Hepatocyte (in vitro differentiated cells): Measurements from ENCODE around the gene KRTAP2-4. TPM values are rescaled to one million over a fixed set of nuclear protein-coding genes. Genes with fewer than 3 reads are reported as not detected.
"Not testable (repeated sequence)": the region's sequence is repeated elsewhere in the genome, so short reads cannot be mapped to it uniquely, and the experiment has no call there.

ENCODE experiments used
- DNase-seq: peaks from one replicate; pipeline ENCODE4 v3.0.0-alpha.2; 2016; ENCODE audit warnings: low spot score
- H2AFZ ChIP-seq: fragments of 200-600 bp; sonication (generic); 2 replicates; pipeline ENCODE4 v1.6.0; 2016; ENCODE audit warnings: antibody characterized with exemption, mild to moderate bottlenecking
- H3K27ac ChIP-seq: fragments of 200-600 bp; sonication (generic); 2 replicates; pipeline ENCODE4 v1.5.1; 2016; ENCODE audit warnings: mild to moderate bottlenecking
- H3K27me3 ChIP-seq: fragments of 200-600 bp; sonication (generic); 2 replicates; pipeline ENCODE4 v1.6.1; 2016
- H3K36me3 ChIP-seq: fragments of 200-600 bp; sonication (generic); replicated peaks from 2 replicates; pipeline ENCODE4 v1.5.1; 2016; ENCODE audit warnings: low read depth; ENCODE audit not compliant: insufficient read depth
- H3K4me1 ChIP-seq: fragments of 200-600 bp; sonication (generic); 2 replicates; pipeline ENCODE4 v1.5.1; 2016; ENCODE audit warnings: mild to moderate bottlenecking, moderate library complexity; ENCODE audit not compliant: insufficient read depth
- H3K4me2 ChIP-seq: fragments of 200-600 bp; sonication (generic); 2 replicates; pipeline ENCODE4 v1.6.0; 2016
- H3K4me3 ChIP-seq: fragments of 200-600 bp; sonication (generic); 2 replicates; pipeline ENCODE4 v1.5.1; 2016; ENCODE audit warnings: mild to moderate bottlenecking
- H3K79me2 ChIP-seq: fragments of 200-600 bp; sonication (generic); 2 replicates; pipeline ENCODE4 v1.6.0; 2017; ENCODE audit warnings: mild to moderate bottlenecking
- H3K9me2 ChIP-seq: fragments of 200-600 bp; sonication (generic); replicated peaks from 2 replicates; pipeline ENCODE4 v1.6.0; 2017; ENCODE audit warnings: mild to moderate bottlenecking; ENCODE audit not compliant: insufficient read depth
- H3K9me3 ChIP-seq: fragments of 200-600 bp; sonication (generic); 2 replicates; pipeline ENCODE4 v1.5.1; 2016; ENCODE audit warnings: low read depth, mild to moderate bottlenecking
- H4K20me1 ChIP-seq: fragments of 200-600 bp; sonication (generic); 2 replicates; pipeline ENCODE4 v1.6.0; 2016; ENCODE audit warnings: mild to moderate bottlenecking; ENCODE audit not compliant: insufficient read depth, poor library complexity, severe bottlenecking
- EZH2 ChIP-seq: fragments of 200-600 bp; sonication (generic); IDR thresholded peaks from 2 replicates; pipeline ENCODE4 v1.6.1; 2016; ENCODE audit warnings: antibody characterized with exemption, mild to moderate bottlenecking, borderline replicate concordance
- EZH2phosphoT487 ChIP-seq: fragments of 200-600 bp; sonication (generic); IDR thresholded peaks from one replicate; pipeline ENCODE4 v1.6.1; 2018; ENCODE audit warnings: antibody characterized with exemption, mild to moderate bottlenecking, low read depth, moderate library complexity; ENCODE audit not compliant: unreplicated experiment, severe bottlenecking
- WGBS: methylation state at CpG from one replicate; pipeline ENCODE4 v1.1.6; 2016; ENCODE audit warnings: low lambda C conversion rate; ENCODE audit errors: missing lambda C conversion rate; 5-methylcytosine and 5-hydroxymethylcytosine counted together
- polyA plus RNA-seq: library from polyadenylated mRNA; unstranded; fragments of >200 nt; fragmentation: Nextera tagmentation; extraction: Ambion mirVana; gene quantifications from 2 replicates; pipeline ENCODE4 v1.2.1, GENCODE V29; 2016
- total RNA-seq: library from RNA; depleted of rRNA; stranded (reverse); fragments of >200 nt; gene quantifications from 2 replicates; pipeline ENCODE4 v1.2.3, GENCODE V29; 2014
- TF ChIP-seq, protein P1 (sequence below): fragments of 200-600 bp; sonication (generic); IDR thresholded peaks from 2 replicates; pipeline ENCODE4 v1.5.1; 2016; ENCODE audit warnings: antibody characterized with exemption, mild to moderate bottlenecking; ENCODE audit not compliant: poor library complexity

The KRTAP2-4 gene
- total and polyA plus RNA-seq, 2 experiments from 2014 or later: not detected

DNA sequence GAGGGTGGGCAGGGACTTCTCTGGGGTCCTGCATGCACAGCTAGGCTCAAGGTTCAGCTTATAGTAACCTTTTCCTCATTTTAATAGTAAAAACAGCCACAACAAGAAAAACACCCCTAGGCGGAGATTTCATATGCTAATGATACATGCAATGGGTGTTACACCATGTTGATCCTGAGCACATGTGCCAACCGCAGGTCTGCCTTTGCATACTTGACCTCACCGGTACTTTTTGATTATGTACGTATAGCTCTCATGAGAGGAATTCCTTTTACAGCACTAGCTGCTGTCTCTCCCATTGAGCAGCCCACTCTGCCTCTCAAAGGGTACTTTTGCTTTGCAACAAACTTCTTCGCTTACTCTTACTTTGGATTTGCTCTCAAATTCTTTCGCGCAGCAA, 30.4 kb upstream of the KRTAP2-4 start:
- WGBS: 92% methylated on average over 7 of the region's 7 CpGs
- Histone ChIP-seq H4K20me1 (no peaks in the 10 kb centered on the region), H3K4me2 (no peak overlapping the region), H3K9me3 (no peaks in the 10 kb centered on the region), H2AFZ (no peak overlapping the region), H3K36me3 (no peaks in the 10 kb centered on the region), H3K79me2 (no peaks in the 10 kb centered on the region), H3K4me3 (no peak overlapping the region), H3K4me1 (no peaks in the 10 kb centered on the region), H3K9me2 (no peaks in the 10 kb centered on the region), H3K27me3 (no peaks in the 10 kb centered on the region), H3K27ac (no peak overlapping the region)
- TF ChIP-seq EZH2phosphoT487: no peak
- TF ChIP-seq, protein P1, sequence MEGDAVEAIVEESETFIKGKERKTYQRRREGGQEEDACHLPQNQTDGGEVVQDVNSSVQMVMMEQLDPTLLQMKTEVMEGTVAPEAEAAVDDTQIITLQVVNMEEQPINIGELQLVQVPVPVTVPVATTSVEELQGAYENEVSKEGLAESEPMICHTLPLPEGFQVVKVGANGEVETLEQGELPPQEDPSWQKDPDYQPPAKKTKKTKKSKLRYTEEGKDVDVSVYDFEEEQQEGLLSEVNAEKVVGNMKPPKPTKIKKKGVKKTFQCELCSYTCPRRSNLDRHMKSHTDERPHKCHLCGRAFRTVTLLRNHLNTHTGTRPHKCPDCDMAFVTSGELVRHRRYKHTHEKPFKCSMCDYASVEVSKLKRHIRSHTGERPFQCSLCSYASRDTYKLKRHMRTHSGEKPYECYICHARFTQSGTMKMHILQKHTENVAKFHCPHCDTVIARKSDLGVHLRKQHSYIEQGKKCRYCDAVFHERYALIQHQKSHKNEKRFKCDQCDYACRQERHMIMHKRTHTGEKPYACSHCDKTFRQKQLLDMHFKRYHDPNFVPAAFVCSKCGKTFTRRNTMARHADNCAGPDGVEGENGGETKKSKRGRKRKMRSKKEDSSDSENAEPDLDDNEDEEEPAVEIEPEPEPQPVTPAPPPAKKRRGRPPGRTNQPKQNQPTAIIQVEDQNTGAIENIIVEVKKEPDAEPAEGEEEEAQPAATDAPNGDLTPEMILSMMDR: no peak
- no peak for TF ChIP-seq EZH2
- DNase-seq: no peak

DNA sequence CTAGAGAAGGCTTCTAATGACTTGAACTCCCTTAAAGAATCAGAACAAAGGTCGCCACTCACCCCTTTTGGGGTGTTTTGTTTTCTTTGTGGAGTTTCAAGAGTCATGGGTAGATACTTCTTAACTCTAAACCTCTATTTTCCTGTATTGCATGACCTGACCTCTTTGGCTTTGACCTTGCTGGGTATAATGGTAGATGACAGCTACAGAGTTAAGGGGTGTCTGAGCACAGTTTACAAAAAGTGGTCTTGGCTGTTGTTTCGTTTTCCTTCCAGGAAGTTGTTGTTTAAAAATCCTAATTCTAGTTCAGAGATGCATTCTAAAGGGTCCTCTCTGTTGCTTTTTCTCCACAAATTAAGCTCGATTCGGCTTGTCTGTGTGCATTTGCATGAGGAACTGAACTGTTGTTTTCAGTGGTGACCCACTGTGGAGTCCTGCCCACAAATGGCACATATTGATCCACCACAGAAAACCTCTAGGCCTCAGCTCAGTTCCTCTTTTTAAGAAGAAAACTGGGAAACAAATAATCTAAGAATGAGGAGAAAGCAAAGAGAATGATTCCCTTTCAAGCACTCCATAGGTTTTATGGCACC, 23.2 kb upstream of the KRTAP2-4 start:
- H3K9me2 ChIP-seq, DNase-seq, H3K36me3 ChIP-seq, H3K27me3 ChIP-seq, H2AFZ ChIP-seq, H3K4me3 ChIP-seq, H3K4me2 ChIP-seq, H3K27ac ChIP-seq, H3K4me1 ChIP-seq, H3K79me2 ChIP-seq, H3K9me3 ChIP-seq, H4K20me1 ChIP-seq: not testable (repeated sequence)
- WGBS: 67% methylated on average over 4 of the region's 4 CpGs

DNA sequence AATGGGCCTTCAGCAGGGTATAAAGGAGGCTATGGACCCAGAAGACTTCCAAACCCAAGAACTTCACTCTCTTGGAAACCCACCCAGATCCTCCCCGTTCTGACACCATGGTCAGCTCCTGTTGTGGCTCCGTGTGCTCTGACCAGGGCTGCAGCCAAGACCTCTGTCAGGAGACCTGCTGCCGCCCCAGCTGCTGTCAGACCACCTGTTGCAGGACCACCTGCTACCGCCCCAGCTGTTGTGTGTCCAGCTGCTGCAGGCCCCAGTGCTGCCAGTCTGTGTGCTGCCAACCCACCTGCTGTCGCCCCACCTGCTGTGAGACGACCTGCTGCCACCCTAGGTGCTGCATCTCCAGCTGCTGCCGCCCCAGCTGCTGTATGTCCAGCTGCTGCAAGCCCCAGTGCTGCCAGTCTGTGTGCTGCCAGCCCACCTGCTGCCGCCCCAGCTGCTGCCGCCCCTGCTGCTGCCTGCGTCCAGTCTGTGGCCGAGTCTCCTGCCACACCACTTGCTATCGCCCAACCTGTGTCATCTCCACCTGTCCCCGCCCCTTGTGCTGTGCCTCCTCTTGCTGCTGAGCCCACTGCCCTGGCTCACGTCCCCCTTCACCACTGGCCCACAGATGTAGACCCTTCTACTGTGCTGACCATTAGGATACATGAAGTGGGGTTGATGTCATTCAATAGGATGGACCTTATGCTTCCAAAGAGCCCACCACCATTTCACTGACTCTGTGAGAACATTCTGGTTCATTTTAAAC, 18.6 kb upstream of the KRTAP2-4 start, which contains the start of gene KRTAP4-7:
Gene KRTAP4-7, plus strand, starts transcription at position 51 of the 757 bp plus-strand sequence. Its CDS starts 57 bp downstream, at position 108.
- not testable (repeated sequence) for H3K9me2 ChIP-seq, H3K4me3 ChIP-seq, H2AFZ ChIP-seq, H3K27ac ChIP-seq, DNase-seq, H4K20me1 ChIP-seq, H3K4me1 ChIP-seq, H3K79me2 ChIP-seq, H3K36me3 ChIP-seq, H3K27me3 ChIP-seq, H3K9me3 ChIP-seq, H3K4me2 ChIP-seq
- 90% methylated on average over 13 of the region's 14 CpGs for WGBS

DNA sequence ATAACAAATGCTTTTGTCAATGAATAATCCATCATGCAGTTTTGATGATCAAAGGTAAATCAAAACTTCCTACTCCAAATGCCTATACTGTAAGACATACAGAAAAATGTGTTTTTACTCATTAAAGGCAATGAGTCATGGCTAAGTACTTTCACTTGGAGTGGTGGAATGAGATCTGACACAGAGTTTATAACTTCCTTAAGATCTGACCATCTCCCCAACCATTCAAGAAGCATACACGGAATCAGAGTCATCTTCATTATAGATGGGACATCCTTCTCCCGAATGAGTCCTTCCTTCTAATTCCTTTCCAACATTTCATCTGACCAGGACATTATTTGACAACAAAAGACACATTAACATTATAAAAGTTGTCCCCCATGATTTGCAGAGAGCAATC, 17.7 kb upstream of the KRTAP2-4 start:
- not testable (repeated sequence) for H3K27ac ChIP-seq, DNase-seq, H3K79me2 ChIP-seq, H3K9me3 ChIP-seq, H3K4me2 ChIP-seq, H3K9me2 ChIP-seq, H4K20me1 ChIP-seq, H3K4me3 ChIP-seq, H2AFZ ChIP-seq, H3K4me1 ChIP-seq, H3K27me3 ChIP-seq, H3K36me3 ChIP-seq
- WGBS: 76% methylated on average over 2 of the region's 2 CpGs

DNA sequence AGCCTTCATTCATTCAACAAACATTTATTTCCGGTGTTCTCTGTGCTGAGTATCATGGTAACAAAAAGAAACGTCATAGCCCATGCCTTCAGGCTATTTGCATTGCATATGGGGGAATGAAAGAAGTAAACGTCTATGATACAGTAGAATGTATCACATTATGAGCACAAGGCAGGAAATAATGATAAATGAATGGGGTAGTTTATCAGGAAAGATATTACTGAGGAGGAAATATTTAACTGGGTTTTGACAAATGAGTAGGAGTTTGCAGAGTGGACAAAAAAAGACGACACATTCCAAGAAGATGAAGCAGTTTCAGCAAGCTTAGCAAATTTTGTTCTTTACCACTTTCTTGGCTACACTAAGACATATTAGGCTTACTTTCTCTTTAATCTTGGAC, 16.9 kb upstream of the KRTAP2-4 start:
- no peaks in the 10 kb centered on the region for H3K79me2 ChIP-seq
- no peaks in the 10 kb centered on the region for H3K36me3 ChIP-seq
- H3K9me3 ChIP-seq: no peaks in the 10 kb centered on the region
- no peaks in the 10 kb centered on the region for H3K9me2 ChIP-seq
- H4K20me1 ChIP-seq: no peaks in the 10 kb centered on the region
- H2AFZ ChIP-seq: no peak overlapping the region
- no peak for DNase-seq
- no peak for TF ChIP-seq EZH2phosphoT487
- TF ChIP-seq, protein P1: no peak
- no peak for TF ChIP-seq EZH2
- no peak overlapping the region for H3K27ac ChIP-seq
- peaks cover 6% of the 10 kb centered on the region for H3K27me3 ChIP-seq
- WGBS: 65% methylated on average over 4 of the region's 4 CpGs
- no peak overlapping the region for H3K4me3 ChIP-seq
- H3K4me2 ChIP-seq: no peak overlapping the region
- no peaks in the 10 kb centered on the region for H3K4me1 ChIP-seq
